ENCODE results near the gene NUP188.

Gene NUP188

GRCh38 chr9:129011761-129012181 lies 64.3 kb downstream of the NUP188 start:
- no peak overlapping the region for H3K4me3 ChIP-seq (ENCODE audit: low read depth, low read length)
- H3K27me3 ChIP-seq (replicated peaks), result no peaks in the 10 kb centered on the region
- no peak for TF ChIP-seq CTCF (IDR thresholded peaks at IDR 0.05; ENCODE audit: low read depth, low read length, missing control alignments)
- in situ Hi-C loops (cut with HindIII; ENCODE audit: low pct_ligation_motif_present, low sequenced_read_pairs), result no loop called here
- H3K27ac ChIP-seq, result no peak overlapping the region
- DNase-seq, result no peak
- H3K36me3 ChIP-seq (replicated peaks), result peaks cover 28% of the 10 kb centered on the region

DNA sequence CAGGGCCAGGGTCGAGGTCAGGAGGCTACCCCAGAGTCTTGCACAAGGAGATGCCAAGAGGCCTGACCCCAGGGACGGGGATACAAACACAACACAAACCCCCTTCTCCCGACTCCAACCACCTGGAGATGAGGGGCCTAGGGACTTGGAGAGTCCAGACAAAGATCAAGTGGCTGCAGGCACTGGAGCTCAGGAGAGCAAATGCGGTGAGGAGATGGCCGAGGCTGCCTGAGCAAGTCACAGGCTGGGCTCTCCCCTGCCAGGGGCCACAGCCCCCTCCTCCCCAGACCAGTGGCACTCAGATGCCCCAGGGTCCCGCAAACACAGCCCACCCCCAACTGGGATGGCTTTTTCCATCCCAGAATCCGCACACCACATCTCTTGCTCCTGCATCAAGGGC lies 64.8 kb downstream of the NUP188 start:
- H3K36me3 ChIP-seq (replicated peaks), result peaks cover 25% of the 10 kb centered on the region

DNA sequence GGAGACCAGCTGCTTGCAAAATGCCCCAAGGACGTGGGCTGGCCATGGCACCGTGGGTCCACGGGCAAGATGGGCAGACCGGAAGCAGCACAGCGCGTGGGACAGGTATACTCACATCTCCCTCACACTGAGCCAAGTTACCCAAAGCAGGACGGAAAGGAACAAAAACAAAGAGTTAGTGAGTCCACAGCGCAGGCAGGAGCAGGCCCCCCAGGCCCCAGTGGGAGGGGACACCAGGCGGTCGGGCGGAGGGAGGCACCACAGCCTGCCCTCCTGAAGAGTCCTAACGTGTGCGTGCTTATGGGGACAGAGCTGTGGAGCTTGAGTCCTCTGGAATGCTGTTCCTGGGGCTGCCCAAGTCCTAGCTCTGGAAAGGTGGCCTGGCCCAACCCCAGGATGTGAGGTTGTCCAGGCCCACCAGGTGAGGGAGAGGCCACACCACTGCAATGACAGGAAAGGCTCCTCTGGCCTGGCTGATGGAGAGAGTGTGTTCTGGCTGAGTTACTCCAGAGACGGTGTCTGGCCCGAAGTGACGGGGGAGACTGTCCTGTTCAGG lies 65.5 kb downstream of the NUP188 start:
- no peak for DNase-seq
- Histone ChIP-seq H3K27me3 (replicated peaks) (no peaks in the 10 kb centered on the region), H3K36me3 (replicated peaks) (peaks cover 20% of the 10 kb centered on the region), H3K4me3 (ENCODE audit: low read depth, low read length) (no peak overlapping the region), H3K27ac (no peak overlapping the region)
- in situ Hi-C loops (cut with HindIII; ENCODE audit: low pct_ligation_motif_present, low sequenced_read_pairs), result no loop called here
- no peak for TF ChIP-seq CTCF (IDR thresholded peaks at IDR 0.05; ENCODE audit: low read depth, low read length, missing control alignments)

More for the DNA sequence above, 64.8 kb downstream of the NUP188 start:
- H3K27ac ChIP-seq, result no peak overlapping the region
- H3K4me3 ChIP-seq (ENCODE audit: low read depth, low read length), result no peak overlapping the region
- no peak for TF ChIP-seq CTCF (IDR thresholded peaks at IDR 0.05; ENCODE audit: low read depth, low read length, missing control alignments)
- no peaks in the 10 kb centered on the region for H3K27me3 ChIP-seq (replicated peaks)
- in situ Hi-C loops (cut with HindIII; ENCODE audit: low pct_ligation_motif_present, low sequenced_read_pairs), result no loop called here
- DNase-seq, result no peak

DNA sequence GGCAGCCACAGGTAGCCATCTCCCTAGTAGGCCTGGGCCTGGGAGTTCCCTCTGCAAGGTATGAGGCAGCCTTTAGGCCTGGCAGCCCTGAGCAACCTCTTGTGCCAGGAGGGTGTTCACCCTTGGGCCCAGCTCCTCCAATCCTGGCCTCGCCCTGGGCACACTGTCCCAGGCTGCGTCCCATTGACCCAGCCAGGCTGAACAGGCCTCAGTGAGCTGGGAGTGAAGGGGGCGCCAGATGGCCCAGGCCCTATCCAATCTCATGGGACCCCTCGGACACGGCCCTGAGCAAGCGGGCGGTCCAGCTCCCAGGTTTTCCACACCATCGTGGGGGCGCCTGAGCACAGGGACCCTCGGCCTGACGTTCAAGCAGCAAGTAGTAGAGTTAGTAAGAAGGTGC lies 66.2 kb downstream of the NUP188 start:
- no peak for DNase-seq
- in situ Hi-C loops (cut with HindIII; ENCODE audit: low pct_ligation_motif_present, low sequenced_read_pairs), result no loop called here
- Histone ChIP-seq H3K27me3 (replicated peaks) (no peaks in the 10 kb centered on the region), H3K4me3 (ENCODE audit: low read depth, low read length) (no peak overlapping the region), H3K27ac (no peak overlapping the region), H3K36me3 (replicated peaks) (peaks cover 15% of the 10 kb centered on the region)
- no peak for TF ChIP-seq CTCF (IDR thresholded peaks at IDR 0.05; ENCODE audit: low read depth, low read length, missing control alignments)

- no peak for TF ChIP-seq CTCF (IDR thresholded peaks at IDR 0.05; ENCODE audit: low read depth, low read length, missing control alignments)
- Histone ChIP-seq H3K27me3 (replicated peaks) (no peaks in the 10 kb centered on the region), H3K36me3 (replicated peaks) (peaks cover 14% of the 10 kb centered on the region), H3K4me3 (ENCODE audit: low read depth, low read length) (no peak overlapping the region), H3K27ac (no peak overlapping the region)
- no peak for DNase-seq
- in situ Hi-C loops (cut with HindIII; ENCODE audit: low pct_ligation_motif_present, low sequenced_read_pairs), result no loop called here
Measured at GRCh38 chr9:129014124-129014523, 66.6 kb downstream of the NUP188 start.

DNA sequence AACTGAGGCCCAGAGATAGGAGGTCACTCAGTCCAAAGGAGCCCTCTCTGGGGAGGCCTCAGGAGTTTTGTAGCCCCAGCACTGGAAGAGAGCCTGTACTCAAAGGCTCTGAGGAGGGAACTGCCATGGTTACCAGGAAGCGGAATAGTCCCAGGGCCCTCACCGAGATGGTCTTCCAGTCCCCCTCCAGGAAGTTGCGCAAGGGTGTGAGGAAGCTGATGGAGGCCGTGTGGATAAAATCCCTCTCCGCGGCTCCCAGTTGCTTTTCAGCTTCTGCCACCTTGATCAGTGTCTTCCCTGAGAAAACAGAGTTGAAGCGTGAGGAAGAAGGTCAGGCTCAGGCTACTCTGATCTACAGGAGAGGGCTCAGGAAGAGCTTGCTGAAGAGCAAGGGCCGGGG lies 67.1 kb downstream of the NUP188 start:
- in situ Hi-C loops (cut with HindIII; ENCODE audit: low pct_ligation_motif_present, low sequenced_read_pairs), result no loop called here
- no peak overlapping the region for H3K4me3 ChIP-seq (ENCODE audit: low read depth, low read length)
- DNase-seq, result no peak
- no peak for TF ChIP-seq CTCF (IDR thresholded peaks at IDR 0.05; ENCODE audit: low read depth, low read length, missing control alignments)
- no peak overlapping the region for H3K27ac ChIP-seq
- peaks cover 12% of the 10 kb centered on the region for H3K36me3 ChIP-seq (replicated peaks)
- H3K27me3 ChIP-seq (replicated peaks), result no peaks in the 10 kb centered on the region

Data from brain microvascular endothelial cell (primary cell).